GM21576 (cell line): ENCODE measurements around the gene FUT2.
"Not testable (repeated sequence)": the region's sequence is repeated elsewhere in the genome, so short reads cannot be mapped to it uniquely, and the experiment has no call there.

Experiments
- ATAC-seq: cut with Tn5 transposase; IDR thresholded peaks from one replicate; pipeline ENCODE4 v1.9.1; 2021; ENCODE audit warnings: mild to moderate bottlenecking, moderate library complexity; ENCODE audit not compliant: unreplicated experiment

Gene FUT2

DNA sequence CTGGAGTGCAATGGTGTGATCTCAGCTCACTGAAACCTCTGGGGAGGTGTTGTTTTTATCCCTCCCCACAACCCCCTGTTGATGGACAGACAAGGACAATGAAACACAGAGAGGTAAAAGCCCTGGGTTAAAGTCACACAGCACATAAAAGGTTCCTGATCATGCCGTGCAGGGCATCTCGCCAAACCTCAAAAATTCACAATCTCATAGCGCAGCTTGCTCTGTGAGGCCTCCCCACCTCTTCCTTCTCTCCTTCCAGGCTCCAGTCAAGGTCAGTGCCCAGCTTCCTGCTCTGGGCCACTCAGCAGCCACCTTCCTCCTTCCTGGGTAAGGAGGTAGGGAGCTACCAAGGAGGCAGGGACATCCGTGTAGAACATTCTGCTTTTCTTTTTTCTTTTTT is 2.3 kb downstream of the FUT2 start:
- ATAC-seq: no peak

DNA sequence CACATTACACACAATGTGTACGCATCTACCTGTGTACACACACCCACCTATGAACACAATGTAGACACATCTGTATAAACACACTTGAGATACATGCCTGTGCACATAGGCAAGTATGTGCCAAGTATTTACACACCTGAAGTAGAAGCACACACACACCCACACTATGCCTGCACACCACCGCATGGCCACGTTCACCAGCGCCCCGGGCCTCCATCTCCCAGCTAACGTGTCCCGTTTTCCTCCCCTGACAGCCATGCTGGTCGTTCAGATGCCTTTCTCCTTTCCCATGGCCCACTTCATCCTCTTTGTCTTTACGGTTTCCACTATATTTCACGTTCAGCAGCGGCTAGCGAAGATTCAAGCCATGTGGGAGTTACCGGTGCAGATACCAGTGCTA is 6.9 kb downstream of the FUT2 start:
- ATAC-seq: no peak

DNA sequence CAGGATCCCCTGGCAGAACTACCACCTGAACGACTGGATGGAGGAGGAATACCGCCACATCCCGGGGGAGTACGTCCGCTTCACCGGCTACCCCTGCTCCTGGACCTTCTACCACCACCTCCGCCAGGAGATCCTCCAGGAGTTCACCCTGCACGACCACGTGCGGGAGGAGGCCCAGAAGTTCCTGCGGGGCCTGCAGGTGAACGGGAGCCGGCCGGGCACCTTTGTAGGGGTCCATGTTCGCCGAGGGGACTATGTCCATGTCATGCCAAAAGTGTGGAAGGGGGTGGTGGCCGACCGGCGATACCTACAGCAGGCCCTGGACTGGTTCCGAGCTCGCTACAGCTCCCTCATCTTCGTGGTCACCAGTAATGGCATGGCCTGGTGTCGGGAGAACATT is 7.5 kb downstream of the FUT2 start:
- no peak for ATAC-seq

DNA sequence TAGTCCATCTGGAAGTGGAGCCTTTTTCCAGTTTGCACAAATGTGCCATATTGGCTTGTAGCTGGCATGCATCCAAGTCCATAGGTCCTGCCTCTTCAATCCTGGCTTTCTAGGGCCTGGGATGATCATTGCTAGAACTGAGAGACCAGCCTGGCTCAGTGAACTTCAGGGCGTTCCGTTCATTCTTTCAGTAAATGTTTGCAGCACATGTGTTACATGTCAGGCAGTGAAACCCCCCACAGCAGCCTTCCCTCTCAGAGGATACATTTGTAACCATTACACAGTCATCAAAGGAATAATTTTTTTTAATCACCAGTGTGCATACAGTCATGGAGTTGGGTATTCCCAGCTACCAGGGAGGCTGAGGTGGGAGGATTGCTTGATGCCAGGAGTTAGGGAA is 9.7 kb downstream of the FUT2 start:
- ATAC-seq: no peak

DNA sequence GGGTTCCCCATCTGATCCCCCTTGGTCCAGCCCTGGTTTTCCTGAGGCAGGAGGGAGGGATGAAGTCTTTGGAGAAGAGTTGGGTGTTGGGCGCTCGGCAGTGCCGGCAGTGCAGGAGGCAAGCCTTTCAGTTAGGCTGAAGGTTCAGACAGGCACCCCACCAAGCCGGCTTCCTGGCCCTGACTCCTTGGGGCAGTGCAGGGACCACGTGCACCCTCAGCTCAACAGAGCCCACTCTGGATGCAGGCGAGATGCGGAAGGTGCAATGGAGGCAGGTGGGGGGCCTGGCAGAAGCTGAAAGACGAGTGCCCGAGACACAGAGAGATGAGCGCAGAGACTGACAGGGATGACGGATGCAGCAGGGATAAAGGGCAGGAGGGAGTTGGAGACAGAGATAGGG is 12.7 kb downstream of the FUT2 start:
- no peak for ATAC-seq

DNA sequence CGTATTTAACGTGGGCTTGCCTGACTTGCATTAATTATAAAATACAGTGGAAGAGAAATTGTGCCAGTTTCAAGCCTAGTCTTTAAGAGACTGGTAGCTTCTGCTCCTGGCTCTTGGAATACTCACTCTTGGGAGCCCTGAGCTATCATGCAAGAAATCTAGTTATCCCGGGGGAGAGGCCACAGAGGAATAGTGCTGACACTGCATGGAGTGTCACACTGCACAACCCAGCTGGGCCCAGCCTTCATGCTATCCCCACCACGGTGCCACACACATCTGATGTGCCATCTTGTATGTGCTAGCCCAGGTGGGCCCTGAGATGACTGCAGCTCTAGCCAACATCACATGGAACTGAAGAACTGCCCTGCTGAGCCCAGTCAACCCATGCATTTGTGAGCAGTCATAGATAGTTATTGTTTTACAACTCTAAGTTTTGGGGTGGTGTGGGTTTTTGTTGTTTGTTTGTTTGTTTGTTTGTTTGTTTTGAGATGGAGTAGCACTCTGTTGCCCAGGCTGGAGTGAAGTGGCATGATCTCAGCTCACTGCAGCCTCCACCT is 15.4 kb downstream of the FUT2 start:
- ATAC-seq: no peak

DNA sequence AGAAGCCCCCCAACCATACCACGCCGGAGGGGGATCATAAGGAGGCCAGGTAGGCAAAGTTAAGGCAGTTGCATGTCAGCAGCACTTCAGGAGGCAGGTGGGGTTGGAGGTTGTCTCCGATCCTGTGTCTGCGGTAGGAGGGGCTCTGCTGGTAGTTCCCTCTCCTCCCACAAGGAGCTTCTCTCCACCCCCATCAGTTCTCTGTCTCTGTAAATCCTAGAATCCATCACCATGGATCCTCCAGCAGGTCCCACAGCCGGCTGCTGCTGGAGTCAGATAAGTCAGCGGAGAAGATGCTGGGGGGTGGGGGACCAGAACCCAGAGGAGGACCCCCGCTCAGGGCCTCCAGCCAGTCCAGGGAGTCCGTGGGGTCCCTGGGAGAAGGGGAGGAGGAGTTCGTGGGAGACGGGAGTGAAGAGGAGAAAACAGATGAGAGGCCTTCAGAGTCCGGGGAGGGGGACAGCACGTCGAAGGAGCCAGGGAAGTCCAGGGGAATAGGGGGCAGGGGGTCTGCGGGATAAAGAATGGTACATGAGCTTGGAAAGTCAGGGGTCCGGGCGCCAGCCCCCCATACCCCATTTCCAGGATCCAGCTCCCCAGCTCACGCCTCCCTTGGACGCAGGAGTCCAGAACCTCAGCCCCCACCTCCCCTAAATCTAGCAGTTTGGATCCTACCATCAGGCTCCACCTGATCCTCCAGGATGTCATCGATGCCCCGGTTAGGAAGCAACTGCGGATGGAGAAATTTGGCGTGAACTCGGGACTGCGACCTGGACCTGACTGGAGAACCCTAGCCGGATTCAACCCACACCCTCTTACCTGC is 17.5 kb downstream of the FUT2 start:
- ATAC-seq: no peak

DNA sequence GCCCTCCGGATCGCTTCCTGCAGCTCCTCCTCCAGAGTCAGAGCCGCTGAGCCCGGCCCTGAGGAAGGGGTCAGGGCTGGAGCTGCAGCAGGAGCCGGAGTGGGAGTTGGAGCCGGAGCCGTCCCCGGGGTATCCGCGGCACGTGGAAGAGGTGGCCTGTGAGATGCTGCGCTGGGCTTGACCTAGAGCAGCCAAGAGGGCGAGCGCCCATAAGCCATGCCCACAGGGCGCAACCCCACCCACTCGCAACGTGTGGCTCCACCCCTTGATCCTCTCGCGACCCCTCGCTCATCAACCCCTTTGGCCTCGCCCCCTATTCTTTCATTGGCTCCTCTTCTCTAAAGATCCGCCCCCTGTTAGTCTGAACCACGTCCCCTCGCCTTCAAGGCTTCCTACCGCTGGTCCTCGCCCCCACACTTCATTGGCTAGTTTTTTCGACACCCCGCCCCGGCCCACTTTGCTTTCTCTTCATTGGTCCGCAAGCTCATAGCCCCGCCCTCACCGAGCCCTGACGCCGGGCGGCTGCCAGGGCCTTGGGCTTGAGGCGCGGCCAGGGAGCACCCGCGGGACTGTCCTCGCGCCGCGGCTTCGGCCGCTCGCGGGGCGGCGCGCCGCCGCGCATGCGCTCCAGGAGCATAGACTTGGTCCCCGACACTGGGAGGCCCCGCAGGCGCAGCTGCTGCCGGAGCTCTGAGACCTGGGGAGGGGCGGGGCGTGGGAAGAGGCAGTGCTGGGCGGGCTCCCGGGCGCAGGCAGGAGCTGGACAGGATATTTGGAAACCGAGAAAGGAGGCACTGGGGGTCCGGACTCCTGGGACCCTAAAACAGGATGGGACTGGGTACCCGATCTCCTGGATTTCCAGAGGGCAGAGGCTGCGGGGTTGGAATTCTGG is 18.3 kb downstream of the FUT2 start:
- peak; percentile 86 for ATAC-seq

DNA sequence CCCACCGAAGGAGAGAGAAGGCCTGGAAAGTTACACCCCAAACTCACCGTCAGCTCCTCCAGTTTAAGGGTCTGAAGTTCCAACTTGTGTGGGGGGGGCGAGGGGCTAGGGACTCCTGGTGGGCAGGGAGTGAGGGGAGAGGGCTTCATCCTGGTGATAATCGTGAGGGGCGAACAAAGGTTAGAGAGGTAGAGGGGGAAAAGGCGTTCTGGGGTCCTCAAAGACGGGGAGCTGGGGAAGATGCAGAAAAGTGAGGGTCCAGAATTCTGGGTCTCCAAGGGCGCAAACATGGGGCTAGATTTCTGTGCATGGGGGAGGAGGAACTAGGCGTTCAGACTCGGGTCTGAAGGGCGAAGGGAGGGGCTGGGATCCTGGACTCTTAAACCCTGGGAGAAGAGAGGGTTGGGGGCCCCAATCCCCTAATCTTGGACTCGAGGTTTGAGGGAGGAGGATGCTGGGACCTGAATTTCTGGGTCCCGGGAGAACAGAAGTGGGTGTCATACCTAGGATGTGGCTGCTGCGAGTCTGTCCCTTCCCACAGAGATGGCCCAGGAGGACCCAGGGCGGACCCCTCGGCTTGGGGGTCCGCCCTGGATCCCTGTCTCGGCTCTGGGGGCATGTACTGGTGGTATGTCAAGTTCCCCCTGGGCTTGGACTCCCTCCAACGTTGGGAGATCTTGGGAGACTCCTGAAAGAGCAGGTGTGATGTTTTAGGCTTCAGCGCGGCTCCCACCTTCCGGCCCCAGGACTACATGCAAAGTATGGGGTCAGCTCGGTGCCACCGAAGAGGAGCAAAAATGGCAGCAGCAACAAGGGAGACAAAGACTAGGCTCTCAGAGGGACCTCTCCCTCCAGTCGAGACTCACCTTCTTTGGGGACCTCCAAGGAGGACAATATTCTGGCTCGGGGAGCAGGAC is 19.2 kb downstream of the FUT2 start:
- ATAC-seq: no peak

DNA sequence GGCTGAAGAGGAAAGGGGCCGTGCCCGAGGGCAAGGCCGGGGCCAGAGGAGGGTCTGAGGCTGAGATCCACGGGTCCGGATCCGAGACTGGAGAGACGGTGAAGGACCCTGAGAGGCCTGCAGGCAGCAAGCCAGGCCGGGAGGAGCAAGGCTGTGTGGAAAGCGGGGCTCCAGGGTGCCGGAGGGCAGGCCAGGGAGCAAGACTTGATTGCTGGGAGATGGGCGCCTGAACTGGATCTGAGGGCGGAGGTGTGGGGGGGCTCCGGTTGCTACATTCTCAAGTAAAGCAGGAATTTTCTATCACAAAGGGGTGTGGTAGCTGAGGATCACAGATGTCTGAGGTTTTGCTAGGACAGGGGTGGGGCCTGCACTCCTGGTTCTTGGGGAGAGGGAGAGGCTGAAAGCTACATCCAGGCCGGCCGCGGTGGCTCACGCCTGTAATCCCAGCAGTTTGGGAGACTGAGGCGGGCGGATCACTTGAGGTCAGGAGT is 20.0 kb downstream of the FUT2 start:
- no peak for ATAC-seq

DNA sequence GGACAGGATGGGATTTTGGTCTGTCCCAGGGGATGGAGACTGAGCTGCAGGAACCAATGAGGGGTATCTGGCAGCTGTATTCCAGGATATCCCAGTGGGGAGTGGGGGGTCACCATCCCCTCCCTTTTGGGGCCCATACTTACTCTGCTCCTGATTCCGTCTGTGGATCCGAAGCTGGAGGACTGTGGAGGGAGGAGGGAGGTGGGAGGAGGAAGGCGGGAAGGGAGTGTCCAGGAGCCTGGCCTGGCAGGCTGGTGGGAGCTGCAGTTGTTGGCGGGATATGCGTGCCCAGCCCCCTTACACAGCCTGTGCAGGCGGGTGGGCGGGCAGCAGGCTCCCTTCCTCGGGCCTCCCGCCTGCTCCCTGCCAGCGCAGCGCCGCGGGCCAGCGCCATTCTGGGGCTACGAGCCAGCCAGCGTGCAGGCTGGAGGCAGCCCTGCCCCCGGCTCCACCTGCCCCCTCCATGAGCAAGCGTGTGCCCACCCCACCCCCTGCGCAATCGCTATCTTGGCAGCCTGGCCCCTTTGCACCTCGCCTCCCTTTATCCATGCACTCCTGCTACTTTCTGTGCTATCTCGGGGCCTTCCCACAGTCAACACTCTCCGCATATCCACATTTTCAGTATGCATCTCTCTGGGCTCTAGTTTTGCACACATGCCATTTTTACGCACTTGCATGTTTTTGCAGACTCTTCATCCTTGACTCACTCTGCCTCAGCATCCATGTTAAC is 21.0 kb downstream of the FUT2 start:
- ATAC-seq: no peak

DNA sequence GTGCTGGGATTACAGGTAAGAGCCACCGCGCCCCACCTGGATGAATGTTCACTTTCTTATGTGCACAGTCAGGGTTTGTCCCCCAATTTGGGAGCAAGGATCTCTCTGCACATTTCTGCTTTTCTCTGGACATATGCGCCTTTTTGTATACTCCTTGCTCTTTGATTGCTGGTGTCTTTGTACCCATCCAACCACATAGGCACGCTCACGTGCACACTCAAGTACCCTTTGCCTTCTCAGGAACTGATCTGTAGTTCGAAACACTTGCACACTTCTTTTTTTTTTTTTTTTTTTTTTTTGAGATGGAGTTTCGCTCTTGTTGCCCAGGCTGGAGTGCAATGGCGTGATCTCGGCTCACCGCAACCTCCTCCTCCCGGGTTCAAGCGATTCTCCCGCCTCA is 22.3 kb downstream of the FUT2 start:
- not testable (repeated sequence) for ATAC-seq

DNA sequence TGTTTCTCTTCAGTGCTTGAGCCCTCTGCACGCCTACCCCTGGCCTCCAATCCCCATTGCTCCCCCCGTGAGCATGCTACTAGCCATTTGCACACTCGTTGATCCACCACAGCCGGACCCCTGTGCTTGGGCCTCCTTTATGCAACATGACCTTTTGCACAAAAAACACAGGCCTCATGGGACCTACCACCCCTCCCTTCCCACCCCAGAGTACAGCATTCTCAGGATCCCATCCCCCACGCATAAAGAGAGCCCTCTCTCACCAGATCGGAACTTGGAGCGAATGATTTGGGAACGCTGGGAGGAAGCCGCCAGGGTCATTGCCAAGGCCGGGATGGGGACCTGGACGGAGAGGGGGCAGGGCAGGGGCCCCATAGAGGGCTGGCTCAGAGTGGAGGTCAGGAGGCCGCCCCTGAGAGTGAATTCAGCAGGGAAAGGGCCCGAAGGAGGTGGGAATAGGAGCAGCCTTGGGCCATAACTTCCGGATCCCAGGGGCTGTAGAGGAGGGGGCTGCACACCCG is 23.0 kb downstream of the FUT2 start:
- no peak for ATAC-seq

DNA sequence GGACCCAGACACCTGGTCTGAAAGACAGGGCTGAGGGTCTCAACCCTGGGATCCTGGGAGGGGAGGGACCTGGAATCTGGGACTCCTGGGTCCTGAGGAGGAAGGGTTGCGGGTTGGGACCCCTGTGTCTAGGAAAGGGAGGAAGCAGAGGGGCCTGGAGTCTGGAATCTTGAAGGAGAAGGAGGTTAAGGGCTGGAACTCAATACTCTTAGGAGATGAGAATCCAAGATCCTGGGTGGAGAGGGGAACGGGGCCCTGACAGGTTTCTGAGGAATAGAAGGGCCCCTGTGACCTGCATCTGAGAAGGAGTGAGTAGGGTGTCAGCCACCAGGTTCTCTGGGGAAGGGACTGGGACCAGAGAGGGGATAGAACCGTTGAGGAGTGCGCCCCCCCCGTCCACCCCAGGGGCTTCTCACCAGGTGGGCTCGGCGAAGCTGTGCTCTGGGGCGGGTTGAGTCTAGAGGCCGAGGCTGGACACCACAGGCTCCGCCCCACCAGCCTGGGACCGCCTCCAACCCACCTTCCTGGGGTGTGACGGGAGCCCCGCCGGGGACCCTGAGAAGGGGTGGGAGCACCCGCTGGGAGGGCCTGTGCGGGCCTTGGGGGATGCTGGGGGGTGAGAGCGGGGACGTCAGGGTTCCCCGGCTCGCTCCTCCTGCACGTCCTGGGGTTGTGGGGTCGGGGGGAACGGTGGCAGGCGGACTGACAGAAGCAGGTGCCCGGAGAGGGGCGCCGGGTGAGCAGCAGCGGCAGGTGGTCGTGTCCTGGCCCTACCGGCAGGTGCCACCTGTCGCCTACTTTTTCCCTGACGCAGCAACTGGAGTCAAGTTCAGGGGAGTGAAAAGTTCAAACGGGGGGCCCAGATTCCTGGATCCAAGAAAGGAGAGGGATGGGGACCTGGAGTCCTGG is 23.7 kb downstream of the FUT2 start, which contains the start of gene MAMSTR:
MAMSTR (minus strand) TSS at position 463 of the 909 bp plus-strand sequence. CDS start 694 bp downstream, outside the sequence.
- ATAC-seq: no peak

DNA sequence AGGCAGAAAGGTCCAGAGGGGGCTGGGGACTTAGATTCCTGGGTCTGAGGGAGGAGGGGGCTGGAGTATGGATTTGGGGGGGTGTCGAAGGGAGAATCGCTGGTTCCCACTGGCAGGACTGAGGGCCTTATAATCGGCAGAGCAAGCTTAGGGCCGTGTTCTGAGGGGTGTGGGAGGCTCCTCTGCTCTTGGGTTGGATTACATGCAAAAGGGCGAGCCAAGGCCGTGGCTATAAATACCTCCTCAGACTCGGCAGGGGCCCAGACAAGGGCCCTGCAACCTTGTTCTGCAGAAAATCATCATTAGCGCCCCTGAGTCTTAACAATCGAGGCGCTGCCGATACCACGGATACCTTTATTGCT is 24.5 kb downstream of the FUT2 start:
- ATAC-seq: no peak

DNA sequence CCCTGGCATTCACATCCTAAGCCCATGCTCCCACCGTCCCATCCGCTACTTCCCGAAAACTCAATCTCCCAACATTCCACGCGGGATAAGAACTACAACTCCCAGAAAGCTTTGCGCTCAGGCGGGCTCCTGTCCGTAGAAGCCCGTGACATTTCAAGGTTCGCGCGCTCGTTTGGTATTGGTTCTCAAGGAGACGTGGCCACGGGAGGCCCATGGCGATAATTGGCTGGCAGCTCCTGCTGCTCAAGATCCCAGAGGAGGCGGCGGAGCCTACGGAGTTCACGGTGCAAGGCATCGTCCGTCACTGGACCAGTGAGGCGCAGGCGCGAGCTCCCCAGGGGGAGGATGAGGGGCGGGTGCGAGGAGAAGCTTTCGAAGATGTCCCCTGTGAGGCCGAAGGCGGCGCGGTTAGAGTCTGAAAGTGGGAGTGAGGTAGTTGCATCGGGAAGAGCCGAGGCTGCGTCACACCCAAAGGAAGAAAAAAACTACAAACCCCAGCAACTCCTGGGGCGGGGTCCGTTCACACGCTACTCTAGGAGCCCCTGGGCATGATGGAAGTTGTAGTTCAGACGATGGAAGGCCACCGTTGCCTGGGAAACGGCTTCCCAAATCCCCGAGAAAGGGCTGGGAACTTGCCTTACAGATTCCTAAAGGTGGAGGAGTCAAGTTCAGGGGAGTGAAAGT is 25.0 kb downstream of the FUT2 start:
- ATAC-seq: peak; percentile 81

DNA sequence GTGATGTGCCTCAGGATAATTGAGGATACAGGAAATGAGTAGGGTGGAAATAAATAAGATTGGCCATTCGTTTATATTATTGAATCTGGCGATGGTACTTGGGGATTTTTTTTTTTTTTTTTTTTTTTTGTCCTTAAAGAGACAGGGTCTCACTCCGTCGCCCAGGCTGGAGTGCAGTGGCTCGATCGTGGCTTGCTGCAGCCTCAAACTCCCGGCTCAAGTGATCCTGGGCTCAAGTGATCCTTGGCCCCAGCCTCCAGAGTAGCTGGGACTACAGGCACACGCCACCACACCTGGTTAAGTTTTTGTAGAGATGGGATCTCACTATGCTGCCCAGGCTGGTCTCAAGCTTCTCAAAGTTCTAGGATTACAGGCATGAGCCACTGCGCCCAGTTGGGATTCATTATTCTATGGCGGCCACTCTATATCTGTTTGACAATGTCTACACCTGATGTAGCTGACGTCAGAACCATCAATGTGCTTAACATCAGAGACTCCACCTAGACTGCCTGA is 26.5 kb downstream of the FUT2 start:
- no peak for ATAC-seq
